ENCODE measurements around the gene ZBED6.
A peak's percentile ranks its signal among the peaks of the same experiment; 100 is the strongest.

ZBED6 gene

DNA sequence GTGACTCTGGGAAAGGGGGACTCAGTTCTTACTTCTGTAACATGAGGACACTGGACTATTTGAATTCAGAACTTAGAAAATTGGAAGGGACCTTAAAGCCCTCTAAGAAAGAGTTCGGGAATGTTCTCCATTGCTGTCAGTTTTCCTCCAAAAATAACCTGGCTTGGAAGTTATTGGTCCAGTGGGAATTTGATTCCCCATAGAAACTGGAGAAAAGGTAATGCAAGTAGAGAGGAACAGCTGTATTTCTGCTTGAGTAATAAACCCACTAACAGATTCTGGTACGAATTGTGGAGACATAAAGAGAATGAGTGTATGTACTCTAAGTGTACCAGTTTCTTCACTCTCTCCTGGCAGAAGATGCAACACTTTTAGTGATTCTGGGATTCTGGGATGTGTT lies 1.8 kb downstream of the ZBED6 start:
- TF ChIP-seq, protein P1, sequence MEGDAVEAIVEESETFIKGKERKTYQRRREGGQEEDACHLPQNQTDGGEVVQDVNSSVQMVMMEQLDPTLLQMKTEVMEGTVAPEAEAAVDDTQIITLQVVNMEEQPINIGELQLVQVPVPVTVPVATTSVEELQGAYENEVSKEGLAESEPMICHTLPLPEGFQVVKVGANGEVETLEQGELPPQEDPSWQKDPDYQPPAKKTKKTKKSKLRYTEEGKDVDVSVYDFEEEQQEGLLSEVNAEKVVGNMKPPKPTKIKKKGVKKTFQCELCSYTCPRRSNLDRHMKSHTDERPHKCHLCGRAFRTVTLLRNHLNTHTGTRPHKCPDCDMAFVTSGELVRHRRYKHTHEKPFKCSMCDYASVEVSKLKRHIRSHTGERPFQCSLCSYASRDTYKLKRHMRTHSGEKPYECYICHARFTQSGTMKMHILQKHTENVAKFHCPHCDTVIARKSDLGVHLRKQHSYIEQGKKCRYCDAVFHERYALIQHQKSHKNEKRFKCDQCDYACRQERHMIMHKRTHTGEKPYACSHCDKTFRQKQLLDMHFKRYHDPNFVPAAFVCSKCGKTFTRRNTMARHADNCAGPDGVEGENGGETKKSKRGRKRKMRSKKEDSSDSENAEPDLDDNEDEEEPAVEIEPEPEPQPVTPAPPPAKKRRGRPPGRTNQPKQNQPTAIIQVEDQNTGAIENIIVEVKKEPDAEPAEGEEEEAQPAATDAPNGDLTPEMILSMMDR (IDR thresholded peaks at IDR 0.05; ENCODE audit: low read depth, low read length, missing control alignments) = no peak
- DNase-seq (ENCODE audit: low read depth) = no peak
- peak overlapping the region; percentile 90; the same call in 1 of the 2 replicates for H3K4me3 ChIP-seq (ENCODE audit: low read depth, low read length)

DNA sequence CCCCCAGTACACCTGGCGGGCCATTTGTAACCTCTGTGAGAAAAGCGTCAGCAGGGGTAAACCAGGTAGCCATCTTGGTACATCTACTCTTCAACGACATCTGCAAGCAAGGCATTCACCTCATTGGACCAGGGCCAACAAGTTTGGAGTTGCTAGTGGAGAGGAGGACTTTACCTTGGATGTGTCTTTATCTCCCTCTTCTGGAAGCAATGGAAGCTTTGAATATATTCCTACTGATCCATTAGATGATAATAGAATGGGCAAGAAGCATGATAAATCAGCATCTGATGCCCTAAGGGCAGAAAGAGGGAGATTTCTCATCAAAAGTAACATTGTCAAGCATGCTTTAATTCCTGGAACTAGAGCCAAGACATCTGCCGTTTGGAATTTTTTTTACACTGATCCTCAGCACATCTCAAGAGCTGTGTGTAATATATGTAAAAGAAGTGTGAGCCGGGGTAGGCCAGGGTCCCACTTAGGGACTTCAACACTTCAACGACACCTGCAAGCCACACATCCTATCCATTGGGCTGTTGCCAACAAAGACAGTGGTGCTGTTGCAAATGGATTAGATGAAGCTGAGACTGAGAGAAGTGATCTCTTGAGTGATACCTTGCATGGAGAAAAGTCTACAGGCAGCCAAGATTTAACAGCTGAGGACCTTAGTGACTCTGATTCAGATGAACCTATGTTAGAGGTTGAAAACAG lies 2.7 kb downstream of the ZBED6 start:
- no peak for DNase-seq (ENCODE audit: low read depth)
- H3K4me3 ChIP-seq (ENCODE audit: low read depth, low read length) = no peak overlapping the region
- TF ChIP-seq, protein P1 (IDR thresholded peaks at IDR 0.05; ENCODE audit: low read depth, low read length, missing control alignments) = no peak

DNA sequence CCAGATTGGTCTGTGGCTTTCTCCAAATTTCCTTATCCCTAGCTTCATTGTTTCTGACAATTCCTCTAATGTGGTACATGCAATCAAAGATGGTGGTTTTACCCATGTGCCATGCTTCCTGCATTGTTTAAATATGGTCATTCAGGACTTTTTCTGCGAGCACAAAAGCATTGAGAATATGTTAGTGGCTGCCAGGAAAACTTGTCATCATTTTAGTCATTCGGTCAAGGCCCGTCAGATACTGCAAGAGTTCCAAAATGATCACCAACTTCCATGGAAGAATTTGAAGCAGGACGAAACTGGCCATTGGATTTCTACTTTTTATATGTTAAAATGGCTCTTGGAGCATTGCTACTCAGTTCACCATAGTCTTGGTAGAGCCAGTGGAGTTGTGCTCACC lies 3.7 kb downstream of the ZBED6 start:
- TF ChIP-seq, protein P1 (IDR thresholded peaks at IDR 0.05; ENCODE audit: low read depth, low read length, missing control alignments) = no peak
- H3K4me3 ChIP-seq (ENCODE audit: low read depth, low read length) = no peak overlapping the region

DNA sequence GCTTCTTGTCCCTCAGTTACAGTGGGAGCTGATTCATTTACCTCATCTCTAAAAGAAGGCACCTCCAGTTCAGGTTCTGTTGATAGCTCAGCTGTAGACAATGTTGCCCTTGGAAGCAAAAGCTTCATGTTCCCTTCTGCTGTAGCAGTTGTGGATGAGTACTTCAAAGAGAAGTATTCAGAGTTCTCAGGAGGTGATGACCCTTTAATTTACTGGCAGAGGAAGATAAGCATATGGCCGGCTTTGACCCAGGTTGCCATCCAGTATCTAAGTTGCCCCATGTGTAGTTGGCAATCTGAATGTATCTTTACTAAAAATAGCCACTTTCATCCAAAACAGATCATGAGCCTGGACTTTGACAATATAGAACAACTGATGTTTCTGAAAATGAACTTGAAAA lies 4.5 kb downstream of the ZBED6 start:
- DNase-seq (ENCODE audit: low read depth) = no peak
- TF ChIP-seq, protein P1 (IDR thresholded peaks at IDR 0.05; ENCODE audit: low read depth, low read length, missing control alignments) = no peak
- H3K4me3 ChIP-seq (ENCODE audit: low read depth, low read length) = no peak overlapping the region

More for the DNA sequence above, 3.7 kb downstream of the ZBED6 start:
- no peak for DNase-seq (ENCODE audit: low read depth)

DNA sequence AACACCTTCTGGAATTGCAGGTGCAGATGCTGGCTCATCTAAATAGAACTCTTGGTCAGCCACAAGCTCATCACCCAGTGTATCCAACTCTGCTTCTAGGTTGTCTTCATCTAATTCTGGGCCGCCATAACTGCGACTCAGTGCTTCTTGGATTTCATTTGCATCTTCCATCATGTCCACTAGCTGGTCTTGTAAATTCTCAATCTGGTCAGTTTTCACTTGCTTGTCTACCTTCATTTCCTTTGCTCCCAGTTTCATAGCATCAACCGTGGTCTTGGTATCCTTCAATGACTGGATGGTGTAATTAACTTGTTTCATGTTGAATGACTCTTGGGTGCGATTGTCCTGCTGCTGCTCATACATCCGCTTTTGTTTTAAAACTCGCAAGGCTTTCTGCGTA lies 10.3 kb downstream of the ZBED6 start:
- H3K4me3 ChIP-seq (ENCODE audit: low read depth, low read length) = no peak overlapping the region
- TF ChIP-seq, protein P1 (IDR thresholded peaks at IDR 0.05; ENCODE audit: low read depth, low read length, missing control alignments) = no peak
- DNase-seq (ENCODE audit: low read depth) = no peak

DNA sequence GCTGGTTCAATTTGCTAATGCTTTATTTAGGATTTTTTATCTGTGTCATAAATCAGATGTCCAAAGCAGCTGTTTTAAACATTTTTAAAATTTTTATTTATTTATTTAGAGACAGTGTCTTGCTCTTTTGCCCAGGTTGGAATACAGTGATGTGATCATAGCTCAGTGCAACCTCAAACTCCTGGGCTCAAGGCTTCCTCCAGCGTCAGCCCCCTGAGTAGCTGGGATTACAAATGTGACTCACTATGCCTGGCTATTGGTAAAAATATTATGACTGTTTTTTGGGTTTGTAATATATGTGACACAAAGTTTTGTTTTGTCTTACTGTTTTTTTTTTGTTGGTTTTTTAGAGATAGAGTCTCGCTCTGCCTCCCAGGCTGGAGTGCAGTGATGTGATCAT lies 11.8 kb downstream of the ZBED6 start:
- H3K4me3 ChIP-seq (ENCODE audit: low read depth, low read length) = no peak overlapping the region
- TF ChIP-seq, protein P1 (IDR thresholded peaks at IDR 0.05; ENCODE audit: low read depth, low read length, missing control alignments) = no peak
- DNase-seq (ENCODE audit: low read depth) = no peak

Data from GM12864 (cell line).